ENCODE results near the gene GATA2.

GATA2 gene

GRCh38 chr3:128448491-128448890 is 44.5 kb downstream of the GATA2 start:
- 83 to 88% methylated on average over 6 of the region's 6 CpGs for whole genome bisulfite sequencing, 2 experiments
- Histone ChIP-seq H3K27me3 (ENCODE audit: control insufficient read depth, insufficient read depth, low read length, poor library complexity, severe bottlenecking) (no peaks in the 10 kb centered on the region), H3K4me1 (ENCODE audit: control insufficient read depth, insufficient read depth, low read length) (no peaks in the 10 kb centered on the region), H3K27ac (ENCODE audit: insufficient read depth, low read depth, low read length, poor library complexity, severe bottlenecking) (no peak overlapping the region), H3K4me3 (ENCODE audit: insufficient read depth, low read depth, low read length) (no peak overlapping the region), H3K36me3 (ENCODE audit: control insufficient read depth, insufficient read depth, low read length) (no peaks in the 10 kb centered on the region), H3K9me3 (ENCODE audit: control insufficient read depth, low read length) (no peaks in the 10 kb centered on the region)

GRCh38 chr3:128447561-128448013 is 45.4 kb downstream of the GATA2 start:
- H3K4me1 ChIP-seq (ENCODE audit: control insufficient read depth, insufficient read depth, low read length) = no peaks in the 10 kb centered on the region
- WGBS, 2 experiments = 89 to 93% methylated on average over 3 of the region's 3 CpGs
- H3K36me3 ChIP-seq (ENCODE audit: control insufficient read depth, insufficient read depth, low read length) = no peaks in the 10 kb centered on the region
- H3K9me3 ChIP-seq (ENCODE audit: control insufficient read depth, low read length) = no peaks in the 10 kb centered on the region
- no peak overlapping the region for H3K4me3 ChIP-seq (ENCODE audit: insufficient read depth, low read depth, low read length)
- H3K27me3 ChIP-seq (ENCODE audit: control insufficient read depth, insufficient read depth, low read length, poor library complexity, severe bottlenecking) = no peaks in the 10 kb centered on the region
- no peak overlapping the region for H3K27ac ChIP-seq (ENCODE audit: insufficient read depth, low read depth, low read length, poor library complexity, severe bottlenecking)

GRCh38 chr3:128446821-128447220 is 46.2 kb downstream of the GATA2 start:
- Histone ChIP-seq H3K4me3 (ENCODE audit: insufficient read depth, low read depth, low read length) (no peak overlapping the region), H3K27me3 (ENCODE audit: control insufficient read depth, insufficient read depth, low read length, poor library complexity, severe bottlenecking) (no peaks in the 10 kb centered on the region), H3K36me3 (ENCODE audit: control insufficient read depth, insufficient read depth, low read length) (no peaks in the 10 kb centered on the region), H3K27ac (ENCODE audit: insufficient read depth, low read depth, low read length, poor library complexity, severe bottlenecking) (no peak overlapping the region), H3K9me3 (ENCODE audit: control insufficient read depth, low read length) (no peaks in the 10 kb centered on the region), H3K4me1 (ENCODE audit: control insufficient read depth, insufficient read depth, low read length) (no peaks in the 10 kb centered on the region)
- 86 to 100% methylated on average over 1 of the region's 1 CpG for WGBS, 2 experiments

GRCh38 chr3:128445357-128445756 is 47.6 kb downstream of the GATA2 start:
- Histone ChIP-seq H3K9me3 (ENCODE audit: control insufficient read depth, low read length) (no peaks in the 10 kb centered on the region), H3K27me3 (ENCODE audit: control insufficient read depth, insufficient read depth, low read length, poor library complexity, severe bottlenecking) (no peaks in the 10 kb centered on the region), H3K27ac (ENCODE audit: insufficient read depth, low read depth, low read length, poor library complexity, severe bottlenecking) (no peak overlapping the region), H3K4me1 (ENCODE audit: control insufficient read depth, insufficient read depth, low read length) (no peaks in the 10 kb centered on the region), H3K36me3 (ENCODE audit: control insufficient read depth, insufficient read depth, low read length) (no peaks in the 10 kb centered on the region), H3K4me3 (ENCODE audit: insufficient read depth, low read depth, low read length) (no peak overlapping the region)
- WGBS, 2 experiments = 91 to 93% methylated on average over 1 of the region's 1 CpG

GRCh38 chr3:128443771-128444170 is 49.2 kb downstream of the GATA2 start:
- WGBS, 2 experiments = 78 to 79% methylated on average over 3 of the region's 3 CpGs
- Histone ChIP-seq H3K4me3 (ENCODE audit: insufficient read depth, low read depth, low read length) (no peak overlapping the region), H3K9me3 (ENCODE audit: control insufficient read depth, low read length) (no peaks in the 10 kb centered on the region), H3K27me3 (ENCODE audit: control insufficient read depth, insufficient read depth, low read length, poor library complexity, severe bottlenecking) (no peaks in the 10 kb centered on the region), H3K27ac (ENCODE audit: insufficient read depth, low read depth, low read length, poor library complexity, severe bottlenecking) (no peak overlapping the region), H3K36me3 (ENCODE audit: control insufficient read depth, insufficient read depth, low read length) (no peaks in the 10 kb centered on the region), H3K4me1 (ENCODE audit: control insufficient read depth, insufficient read depth, low read length) (no peaks in the 10 kb centered on the region)

GRCh38 chr3:128442949-128443348 is 50.1 kb downstream of the GATA2 start:
- no peaks in the 10 kb centered on the region for H3K4me1 ChIP-seq (ENCODE audit: control insufficient read depth, insufficient read depth, low read length)
- no peaks in the 10 kb centered on the region for H3K27me3 ChIP-seq (ENCODE audit: control insufficient read depth, insufficient read depth, low read length, poor library complexity, severe bottlenecking)
- no peaks in the 10 kb centered on the region for H3K9me3 ChIP-seq (ENCODE audit: control insufficient read depth, low read length)
- no peak overlapping the region for H3K27ac ChIP-seq (ENCODE audit: insufficient read depth, low read depth, low read length, poor library complexity, severe bottlenecking)
- H3K4me3 ChIP-seq (ENCODE audit: insufficient read depth, low read depth, low read length) = no peak overlapping the region
- 92 to 93% methylated on average over 6 of the region's 6 CpGs for WGBS, 2 experiments
- no peaks in the 10 kb centered on the region for H3K36me3 ChIP-seq (ENCODE audit: control insufficient read depth, insufficient read depth, low read length)

- no peaks in the 10 kb centered on the region for H3K4me1 ChIP-seq (ENCODE audit: control insufficient read depth, insufficient read depth, low read length)
- no peaks in the 10 kb centered on the region for H3K9me3 ChIP-seq (ENCODE audit: control insufficient read depth, low read length)
- 91 to 94% methylated on average over 7 of the region's 7 CpGs for WGBS, 2 experiments
- H3K27ac ChIP-seq (ENCODE audit: insufficient read depth, low read depth, low read length, poor library complexity, severe bottlenecking) = no peak overlapping the region
- H3K36me3 ChIP-seq (ENCODE audit: control insufficient read depth, insufficient read depth, low read length) = no peaks in the 10 kb centered on the region
- no peak overlapping the region for H3K4me3 ChIP-seq (ENCODE audit: insufficient read depth, low read depth, low read length)
- H3K27me3 ChIP-seq (ENCODE audit: control insufficient read depth, insufficient read depth, low read length, poor library complexity, severe bottlenecking) = no peaks in the 10 kb centered on the region
These were observed 50.9 kb downstream of the GATA2 start for GRCh38 chr3:128442070-128442469.

GRCh38 chr3:128439226-128439625 is 53.8 kb downstream of the GATA2 start:
- no peaks in the 10 kb centered on the region for H3K36me3 ChIP-seq (ENCODE audit: control insufficient read depth, insufficient read depth, low read length)
- H3K27me3 ChIP-seq (ENCODE audit: control insufficient read depth, insufficient read depth, low read length, poor library complexity, severe bottlenecking) = no peaks in the 10 kb centered on the region
- H3K4me3 ChIP-seq (ENCODE audit: insufficient read depth, low read depth, low read length) = no peak overlapping the region
- H3K27ac ChIP-seq (ENCODE audit: insufficient read depth, low read depth, low read length, poor library complexity, severe bottlenecking) = no peak overlapping the region
- no peaks in the 10 kb centered on the region for H3K9me3 ChIP-seq (ENCODE audit: control insufficient read depth, low read length)
- 80 to 81% methylated on average over 3 of the region's 3 CpGs for WGBS, 2 experiments
- H3K4me1 ChIP-seq (ENCODE audit: control insufficient read depth, insufficient read depth, low read length) = peaks cover 10% of the 10 kb centered on the region

- no peak overlapping the region for H3K27ac ChIP-seq (ENCODE audit: insufficient read depth, low read depth, low read length, poor library complexity, severe bottlenecking)
- peaks cover 4% of the 10 kb centered on the region for H3K27me3 ChIP-seq (ENCODE audit: control insufficient read depth, insufficient read depth, low read length, poor library complexity, severe bottlenecking)
- H3K4me1 ChIP-seq (ENCODE audit: control insufficient read depth, insufficient read depth, low read length) = peaks cover 11% of the 10 kb centered on the region
- no peaks in the 10 kb centered on the region for H3K9me3 ChIP-seq (ENCODE audit: control insufficient read depth, low read length)
- H3K36me3 ChIP-seq (ENCODE audit: control insufficient read depth, insufficient read depth, low read length) = no peaks in the 10 kb centered on the region
- H3K4me3 ChIP-seq (ENCODE audit: insufficient read depth, low read depth, low read length) = no peak overlapping the region
- 71 to 75% methylated on average over 6 of the region's 6 CpGs for WGBS, 2 experiments
These were observed 54.4 kb downstream of the GATA2 start for GRCh38 chr3:128438488-128439072.

- Histone ChIP-seq H3K4me3 (ENCODE audit: insufficient read depth, low read depth, low read length) (no peak overlapping the region), H3K36me3 (ENCODE audit: control insufficient read depth, insufficient read depth, low read length) (no peaks in the 10 kb centered on the region), H3K27ac (ENCODE audit: insufficient read depth, low read depth, low read length, poor library complexity, severe bottlenecking) (no peak overlapping the region), H3K9me3 (ENCODE audit: control insufficient read depth, low read length) (no peaks in the 10 kb centered on the region), H3K4me1 (ENCODE audit: control insufficient read depth, insufficient read depth, low read length) (peaks cover 19% of the 10 kb centered on the region), H3K27me3 (ENCODE audit: control insufficient read depth, insufficient read depth, low read length, poor library complexity, severe bottlenecking) (peaks cover 28% of the 10 kb centered on the region)
- WGBS, 2 experiments = 76 to 83% methylated on average over 3 of the region's 3 CpGs
These were observed 56.8 kb downstream of the GATA2 start for GRCh38 chr3:128436214-128436613.

GRCh38 chr3:128435561-128435960 is 57.4 kb downstream of the GATA2 start:
- no peaks in the 10 kb centered on the region for H3K9me3 ChIP-seq (ENCODE audit: control insufficient read depth, low read length)
- peaks cover 35% of the 10 kb centered on the region for H3K27me3 ChIP-seq (ENCODE audit: control insufficient read depth, insufficient read depth, low read length, poor library complexity, severe bottlenecking)
- H3K4me3 ChIP-seq (ENCODE audit: insufficient read depth, low read depth, low read length) = no peak overlapping the region
- peaks cover 22% of the 10 kb centered on the region for H3K4me1 ChIP-seq (ENCODE audit: control insufficient read depth, insufficient read depth, low read length)
- WGBS, 2 experiments = 87 to 89% methylated on average over 5 of the region's 5 CpGs
- H3K27ac ChIP-seq (ENCODE audit: insufficient read depth, low read depth, low read length, poor library complexity, severe bottlenecking) = no peak overlapping the region
- H3K36me3 ChIP-seq (ENCODE audit: control insufficient read depth, insufficient read depth, low read length) = no peaks in the 10 kb centered on the region

Measured in ectodermal cell (in vitro differentiated cells).